Stimulated activated naive B cell treated with anti-CD40 and anti-IgM and Interleukin-4, amounts not matched to agents 10 μg/mL and 1 μg/mL and 100 μg/mL, for 72 hours (primary cell): Measurements from ENCODE around the gene MVB12B.

Source experiments
- ATAC-seq, 2 donors: fragments of 150-1000 bp; cut with Tn5 transposase; replicated peaks; 2 replicates each; pipeline ENCODE4 v1.10.0; 2021; ENCODE audit warnings: moderate library complexity in 1 of 2
- DNase-seq: peaks from one replicate; pipeline ENCODE4 v3.0.0; 2021
- H3K27ac Mint-ChIP-seq: one replicate; pipeline ENCODE4 v1.8.0; 2022; ENCODE audit warnings: mild to moderate bottlenecking, mixed read lengths
- H3K27me3 Mint-ChIP-seq, 2 donors: one replicate each; pipeline ENCODE4 v1.8.0; 2022; ENCODE audit warnings: mixed read lengths in 2 of 2
- H3K36me3 Mint-ChIP-seq, 2 donors: one replicate each; pipeline ENCODE4 v1.8.0; 2022; ENCODE audit warnings: mixed read lengths in 2 of 2, mild to moderate bottlenecking in 1 of 2
- H3K4me1 Mint-ChIP-seq, 2 donors: one replicate each; pipeline ENCODE4 v1.8.0; 2022; ENCODE audit warnings: mixed read lengths in 2 of 2, mild to moderate bottlenecking in 1 of 2
- H3K4me3 Mint-ChIP-seq, 2 donors: one replicate each; pipeline ENCODE4 v1.8.0; 2022; ENCODE audit warnings: mild to moderate bottlenecking in 2 of 2, mixed read lengths in 2 of 2, moderate library complexity in 1 of 2
- H3K9me3 Mint-ChIP-seq, 2 donors: one replicate each; pipeline ENCODE4 v1.8.0; 2022; ENCODE audit warnings: mixed read lengths in 2 of 2, mild to moderate bottlenecking in 1 of 2

Gene MVB12B

DNA sequence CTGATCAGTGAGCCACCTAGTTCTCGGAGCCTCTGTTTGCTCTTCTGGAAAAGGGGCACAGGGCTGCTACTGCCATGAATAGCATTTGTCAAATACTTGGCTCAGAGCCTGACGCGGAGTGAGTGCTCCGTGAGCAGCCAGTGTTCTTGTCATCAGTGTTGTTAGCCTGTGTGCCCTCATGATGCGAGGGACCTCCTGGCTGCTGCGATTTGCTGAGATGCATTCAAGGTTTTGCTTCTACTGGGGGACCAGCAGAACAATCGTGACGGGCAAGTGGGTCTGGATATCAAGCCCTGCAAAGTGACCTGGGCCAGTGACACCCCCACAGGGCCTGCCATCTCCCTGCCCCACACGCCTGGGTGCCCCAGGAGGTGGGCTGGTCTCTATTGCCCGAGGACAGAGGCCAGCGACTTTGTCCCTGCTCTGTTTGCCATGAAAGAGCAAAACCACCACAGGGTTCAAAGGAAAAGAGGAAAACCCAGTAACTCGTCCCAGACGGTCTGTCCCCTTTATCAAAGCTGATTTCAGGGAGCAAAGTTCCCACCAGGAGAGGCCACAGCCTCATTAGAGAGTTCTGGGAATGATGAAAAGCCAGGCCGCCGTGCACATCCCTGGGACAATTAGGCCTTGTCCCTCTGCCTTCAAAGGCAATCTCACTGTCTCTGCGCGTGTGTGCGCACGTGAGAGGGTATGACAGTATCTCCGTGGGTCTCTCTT is 200.6 kb downstream of the MVB12B start:
- ATAC-seq (no peak), DNase-seq (no peak)
- H3K4me1 Mint-ChIP-seq = peaks cover 27 to 35% of the 10 kb centered on the region in 2 donors
- no peak overlapping the region for H3K4me3 Mint-ChIP-seq
- H3K36me3 Mint-ChIP-seq = no peaks in the 10 kb centered on the region
- no peaks in the 10 kb centered on the region for H3K9me3 Mint-ChIP-seq
- no peak overlapping the region for H3K27ac Mint-ChIP-seq
- H3K27me3 Mint-ChIP-seq = peaks cover 13 to 25% of the 10 kb centered on the region in 2 donors

- Mint-ChIP-seq H3K36me3 (no peaks in the 10 kb centered on the region), H3K4me3 (no peak overlapping the region), H3K4me1 (peaks cover 33 to 39% of the 10 kb centered on the region in 2 donors), H3K27ac (no peak overlapping the region), H3K9me3 (no peaks in the 10 kb centered on the region), H3K27me3 (peaks cover 9 to 17% of the 10 kb centered on the region in 2 donors)
- ATAC-seq = no peak
- no peak for DNase-seq
Measured at GRCh38 chr9:126528111-126528510, 201.5 kb downstream of the MVB12B start.

DNA sequence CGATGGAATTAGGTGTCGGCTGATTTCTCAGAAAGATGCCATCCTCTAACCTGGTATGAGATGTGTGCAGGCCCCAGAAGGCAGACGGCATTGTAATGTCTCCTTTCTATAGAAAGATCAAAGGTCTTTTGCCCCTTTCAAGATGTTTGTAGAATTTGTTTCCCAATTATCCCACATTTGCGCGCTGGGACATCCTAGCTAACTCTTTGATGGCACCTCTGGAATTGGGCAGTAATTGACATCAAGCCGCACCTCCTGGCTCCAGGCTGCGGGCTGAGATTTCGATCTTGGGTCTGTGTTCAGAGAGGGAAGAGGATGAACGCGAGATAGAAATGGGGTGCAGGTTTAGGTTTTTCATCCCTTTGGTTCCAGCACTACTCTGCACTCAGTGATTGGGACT is 202.3 kb downstream of the MVB12B start:
- no peak overlapping the region for H3K27ac Mint-ChIP-seq
- DNase-seq = no peak
- no peaks in the 10 kb centered on the region for H3K36me3 Mint-ChIP-seq
- H3K9me3 Mint-ChIP-seq = no peaks in the 10 kb centered on the region
- H3K4me1 Mint-ChIP-seq = peaks cover 37 to 39% of the 10 kb centered on the region in 2 donors
- H3K4me3 Mint-ChIP-seq = no peak overlapping the region
- peaks cover 8 to 15% of the 10 kb centered on the region in 2 donors for H3K27me3 Mint-ChIP-seq
- no peak for ATAC-seq

DNA sequence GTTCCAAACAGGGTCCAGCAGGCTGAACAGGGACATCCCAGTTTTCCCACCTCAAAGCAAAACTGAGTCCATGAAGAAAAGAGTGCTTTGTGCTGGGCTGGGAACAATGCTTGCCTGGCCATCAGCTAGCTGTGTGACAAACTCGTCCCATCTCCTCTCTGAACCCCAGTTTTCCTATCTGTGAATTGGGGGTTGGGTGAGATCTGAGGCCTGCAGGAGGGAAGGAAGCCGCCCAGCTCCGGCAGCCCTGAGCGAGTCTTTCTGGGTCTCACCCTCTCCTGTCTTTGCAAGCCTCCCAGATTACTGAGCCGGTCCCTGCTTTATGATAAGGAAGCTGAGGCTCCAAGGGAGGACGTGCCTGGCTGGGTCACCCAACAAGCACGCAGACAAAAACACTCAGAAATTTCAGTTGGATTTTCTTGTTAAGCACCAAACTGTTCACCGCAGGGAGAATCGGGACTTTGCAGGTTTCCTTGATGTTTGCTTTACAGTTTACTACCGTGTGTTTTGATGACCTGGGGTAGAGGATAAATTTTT is 204.5 kb downstream of the MVB12B start:
- Mint-ChIP-seq H3K27me3 (no peaks in the 10 kb centered on the region), H3K27ac (peak overlapping the region; percentile 22), H3K4me1 (peaks cover 33 to 47% of the 10 kb centered on the region in 2 donors), H3K4me3 (no peak overlapping the region), H3K9me3 (no peaks in the 10 kb centered on the region), H3K36me3 (no peaks in the 10 kb centered on the region)
- DNase-seq (no peak), ATAC-seq (no peak)

DNA sequence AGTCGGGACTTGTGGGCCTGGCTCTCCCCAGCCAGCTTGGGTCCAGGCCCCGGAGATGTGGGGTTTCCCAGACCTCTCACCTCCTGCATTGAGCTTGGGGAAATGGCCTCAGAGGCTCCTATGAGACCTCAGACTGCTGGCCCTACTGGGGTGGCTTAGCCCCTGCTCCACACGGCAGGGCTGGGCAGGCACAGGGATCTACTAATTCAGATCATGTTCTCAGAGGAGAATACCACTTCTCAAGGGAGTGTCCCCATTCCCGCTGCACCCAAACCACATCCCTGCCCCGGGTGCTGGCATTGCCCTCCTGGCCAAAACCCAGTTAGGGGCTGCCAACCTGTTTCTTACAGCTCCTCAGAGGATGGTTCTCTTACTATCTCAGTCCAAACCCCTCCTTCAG is 205.0 kb downstream of the MVB12B start:
- DNase-seq (no peak), ATAC-seq (no peak)
- H3K4me3 Mint-ChIP-seq = no peak overlapping the region
- no peaks in the 10 kb centered on the region for H3K9me3 Mint-ChIP-seq
- H3K4me1 Mint-ChIP-seq = peaks cover 33 to 47% of the 10 kb centered on the region in 2 donors
- H3K27me3 Mint-ChIP-seq = no peaks in the 10 kb centered on the region
- H3K27ac Mint-ChIP-seq = peak overlapping the region; percentile 22
- no peaks in the 10 kb centered on the region for H3K36me3 Mint-ChIP-seq

DNA sequence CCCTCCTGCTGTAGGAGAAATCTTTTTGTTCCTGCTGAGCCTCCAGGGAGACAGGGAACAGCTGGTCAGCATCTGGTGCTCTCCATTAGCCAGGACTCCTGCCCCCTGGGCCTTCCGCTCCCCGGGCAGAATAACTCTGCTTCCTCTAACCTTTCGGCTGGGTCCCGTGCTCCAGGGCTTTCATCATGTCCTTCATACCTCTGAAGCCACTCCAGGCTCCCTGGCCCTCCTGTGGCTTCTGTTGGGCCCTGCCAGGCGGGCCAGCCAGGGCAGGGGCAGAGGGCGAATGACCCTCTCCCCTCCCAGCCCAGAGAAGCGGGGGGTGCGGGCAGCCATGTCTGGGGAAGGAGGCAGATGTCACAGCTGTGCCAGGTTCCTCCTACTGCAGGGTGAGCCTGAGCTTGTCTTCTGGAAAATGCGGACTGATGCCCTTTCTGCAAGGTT is 205.4 kb downstream of the MVB12B start:
- peak overlapping the region in 1 of 2 donors; percentile 12 for H3K4me3 Mint-ChIP-seq
- H3K36me3 Mint-ChIP-seq = no peaks in the 10 kb centered on the region
- H3K27ac Mint-ChIP-seq = peak overlapping the region; percentile 22
- DNase-seq (no peak), ATAC-seq (no peak)
- H3K9me3 Mint-ChIP-seq = no peaks in the 10 kb centered on the region
- peaks cover 33 to 50% of the 10 kb centered on the region in 2 donors for H3K4me1 Mint-ChIP-seq
- H3K27me3 Mint-ChIP-seq = no peaks in the 10 kb centered on the region

GRCh38 chr9:126532489-126532888 is 205.9 kb downstream of the MVB12B start:
- peak overlapping the region; percentile 89 for H3K27ac Mint-ChIP-seq
- H3K27me3 Mint-ChIP-seq = no peaks in the 10 kb centered on the region
- H3K36me3 Mint-ChIP-seq = no peaks in the 10 kb centered on the region
- ATAC-seq (no peak), DNase-seq (no peak)
- H3K9me3 Mint-ChIP-seq = no peaks in the 10 kb centered on the region
- H3K4me1 Mint-ChIP-seq = peaks cover 33 to 51% of the 10 kb centered on the region in 2 donors
- peak overlapping the region; percentile 12 to 81 for H3K4me3 Mint-ChIP-seq

DNA sequence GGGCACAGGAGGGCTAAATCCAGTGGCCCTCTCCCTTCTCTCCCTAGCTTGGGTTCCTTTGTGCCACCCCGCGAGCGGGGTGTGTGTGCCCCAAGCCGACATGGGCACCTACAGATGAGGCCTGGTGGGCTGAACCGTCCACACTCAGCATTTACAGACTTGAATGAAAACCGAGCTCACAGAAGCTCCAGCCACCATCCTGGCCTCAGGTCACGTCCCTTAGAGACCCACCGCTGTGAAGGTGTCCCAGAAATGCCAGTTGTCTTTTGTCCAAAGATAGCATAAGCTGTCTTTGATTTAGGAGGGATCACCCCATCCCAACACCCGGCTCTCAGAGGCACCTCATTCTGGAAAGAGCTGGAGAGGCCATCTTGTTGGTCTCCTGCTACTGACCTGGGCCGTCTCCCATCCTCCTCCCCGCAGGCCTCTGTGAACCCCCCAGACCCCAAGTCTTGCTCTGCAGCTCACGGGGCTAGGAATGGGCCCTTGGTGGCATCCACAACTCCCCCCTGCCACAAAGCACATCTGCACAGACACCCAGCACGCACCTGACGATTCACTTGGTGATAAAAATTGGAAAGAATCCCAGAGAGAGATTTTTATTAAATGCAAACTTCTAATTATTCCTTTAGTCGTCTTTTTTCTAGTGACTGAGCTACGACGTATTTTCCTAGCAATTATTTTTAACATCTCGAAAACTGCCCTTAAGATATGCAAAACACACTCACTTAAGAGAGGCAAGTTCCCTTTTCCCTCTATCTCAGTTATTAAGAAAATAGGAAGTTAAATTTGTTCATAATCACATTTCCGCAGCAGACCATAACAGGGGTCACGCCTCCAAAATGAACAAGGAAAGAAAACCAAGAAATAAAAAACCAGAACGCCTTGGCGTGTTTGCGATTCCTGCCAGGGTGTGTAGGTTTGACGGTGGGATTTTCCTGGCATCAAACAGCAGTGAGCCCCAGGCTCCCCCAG is 206.6 kb downstream of the MVB12B start:
- peak overlapping the region; percentile 89 for H3K27ac Mint-ChIP-seq
- DNase-seq = no peak
- H3K27me3 Mint-ChIP-seq = no peaks in the 10 kb centered on the region
- H3K36me3 Mint-ChIP-seq = no peaks in the 10 kb centered on the region
- peaks cover 33 to 51% of the 10 kb centered on the region in 2 donors for H3K4me1 Mint-ChIP-seq
- peak overlapping the region; percentile 78 to 81 for H3K4me3 Mint-ChIP-seq
- ATAC-seq = peak; percentile 89 to 90
- H3K9me3 Mint-ChIP-seq = no peaks in the 10 kb centered on the region

DNA sequence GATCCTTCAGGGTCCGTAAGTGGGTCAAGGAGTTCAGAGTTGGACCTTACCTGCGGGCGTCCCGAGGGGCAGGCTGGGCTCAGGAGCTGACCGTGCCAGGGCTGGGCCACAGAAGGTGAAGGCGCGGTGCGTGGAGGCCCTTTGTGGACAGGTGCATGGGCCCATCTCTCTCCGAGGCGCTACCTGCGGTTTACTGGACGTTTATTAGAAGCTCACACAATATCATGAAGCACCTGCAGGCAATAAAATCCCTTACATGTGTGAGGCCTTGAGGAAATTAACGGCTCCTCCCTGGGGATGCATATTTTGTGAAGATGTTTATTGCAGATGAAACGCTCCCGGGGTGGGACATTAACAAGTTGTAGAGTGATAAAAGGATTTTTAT is 207.3 kb downstream of the MVB12B start:
- DNase-seq = no peak
- no peaks in the 10 kb centered on the region for H3K9me3 Mint-ChIP-seq
- ATAC-seq = peak; percentile 49 to 59
- peaks cover 33 to 49% of the 10 kb centered on the region in 2 donors for H3K4me1 Mint-ChIP-seq
- no peaks in the 10 kb centered on the region for H3K36me3 Mint-ChIP-seq
- H3K27ac Mint-ChIP-seq = peak overlapping the region; percentile 89
- no peaks in the 10 kb centered on the region for H3K27me3 Mint-ChIP-seq
- H3K4me3 Mint-ChIP-seq = peak overlapping the region; percentile 78 to 81

- Mint-ChIP-seq H3K27me3 (no peaks in the 10 kb centered on the region), H3K36me3 (no peaks in the 10 kb centered on the region), H3K4me3 (no peak overlapping the region), H3K27ac (peak overlapping the region; percentile 82), H3K9me3 (no peaks in the 10 kb centered on the region), H3K4me1 (peaks cover 33 to 46% of the 10 kb centered on the region in 2 donors)
- DNase-seq (no peak), ATAC-seq (no peak)
Measured at GRCh38 chr9:126534431-126535186, 208.0 kb downstream of the MVB12B start.

DNA sequence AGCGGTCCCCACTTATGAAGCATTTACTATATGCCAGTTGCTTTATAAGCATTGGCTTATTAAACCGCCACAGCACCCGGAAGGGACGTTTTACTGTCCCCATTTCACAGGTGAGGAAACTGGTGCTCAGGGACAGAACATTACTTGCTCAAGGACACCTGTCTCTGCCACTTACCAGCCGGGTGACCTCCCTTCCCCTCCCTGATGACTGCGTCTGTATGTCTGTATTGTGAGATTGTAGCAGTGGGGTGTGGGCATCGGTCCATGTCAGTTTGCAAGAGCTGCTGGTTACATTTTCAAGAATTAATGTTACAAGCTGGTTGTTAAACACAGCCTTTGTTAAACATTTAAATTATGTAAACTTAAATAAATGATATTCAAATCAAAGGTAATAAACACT is 209.5 kb downstream of the MVB12B start:
- H3K27ac Mint-ChIP-seq = no peak overlapping the region
- no peak overlapping the region for H3K4me3 Mint-ChIP-seq
- no peaks in the 10 kb centered on the region for H3K36me3 Mint-ChIP-seq
- DNase-seq (no peak), ATAC-seq (no peak)
- H3K4me1 Mint-ChIP-seq = peaks cover 33 to 46% of the 10 kb centered on the region in 2 donors
- no peaks in the 10 kb centered on the region for H3K9me3 Mint-ChIP-seq
- H3K27me3 Mint-ChIP-seq = no peaks in the 10 kb centered on the region

- H3K27ac Mint-ChIP-seq = no peak overlapping the region
- no peaks in the 10 kb centered on the region for H3K27me3 Mint-ChIP-seq
- DNase-seq (no peak), ATAC-seq (no peak)
- H3K4me1 Mint-ChIP-seq = peaks cover 27 to 38% of the 10 kb centered on the region in 2 donors
- H3K4me3 Mint-ChIP-seq = no peak overlapping the region
- H3K9me3 Mint-ChIP-seq = no peaks in the 10 kb centered on the region
- H3K36me3 Mint-ChIP-seq = no peaks in the 10 kb centered on the region
Measured at GRCh38 chr9:126536841-126537465, 210.3 kb downstream of the MVB12B start.

GRCh38 chr9:126538550-126538949 is 211.9 kb downstream of the MVB12B start:
- Mint-ChIP-seq H3K4me3 (no peak overlapping the region), H3K9me3 (no peaks in the 10 kb centered on the region), H3K36me3 (no peaks in the 10 kb centered on the region), H3K27me3 (no peaks in the 10 kb centered on the region), H3K4me1 (peaks cover 11 to 22% of the 10 kb centered on the region in 2 donors), H3K27ac (no peak overlapping the region)
- ATAC-seq (no peak), DNase-seq (no peak)
